Measurements from ENCODE around the gene VOPP1. TPM values are rescaled to one million over a fixed set of nuclear protein-coding genes. Genes with fewer than 3 reads are reported as not detected.
A peak's percentile ranks its signal among the peaks of the same experiment; 100 is the strongest.
"Not testable (repeated sequence)": the region's sequence is repeated elsewhere in the genome, so short reads cannot be mapped to it uniquely, and the experiment has no call there.

VOPP1 gene
- total RNA-seq, 5 donors from 2014 or later (not counting 1 experiment from before 2014, with no cell fraction given) = 84.0 to 106 (median 94.8) TPM

GRCh38 chr7:55513868-55514267 is 58.4 kb downstream of the VOPP1 start:
- 88% methylated on average over 1 of the region's 5 CpGs for WGBS (ENCODE audit: insufficient coverage)
- POLR2A ChIA-PET = no interaction called here
- Mint-ChIP-seq H3K9me3 (no peaks in the 10 kb centered on the region), H3K4me3 (no peak overlapping the region), H3K4me1 (peaks cover 44 to 76% (median 59%) of the 10 kb centered on the region in 3 donors), H3K36me3 (peaks cover 54% of the 10 kb centered on the region), H3K27me3 (no peaks in the 10 kb centered on the region), H3K27ac (peak overlapping the region; percentile 17 to 19)
- Histone ChIP-seq H3K4me3 (ENCODE audit: control insufficient read depth in 1 of 2, extremely low read depth in 1 of 2, low read length in 1 of 2) (no peak overlapping the region), H3K27me3 (replicated peaks in 1 of 2; ENCODE audit: control insufficient read depth in 2 of 2, extremely low read depth in 1 of 2, insufficient read depth in 2 of 2, low read length in 1 of 2) (no peaks in the 10 kb centered on the region), H3K36me3 (ENCODE audit: control insufficient read depth in 2 of 2, extremely low read depth in 1 of 2, insufficient read depth in 1 of 2, low read length in 1 of 2) (peaks cover 3 to 53% of the 10 kb centered on the region in 2 donors), H3K27ac (ENCODE audit: low read length) (no peak overlapping the region), H3K9me3 (no peaks in the 10 kb centered on the region), H3K4me1 (ENCODE audit: control insufficient read depth in 1 of 2, extremely low read depth in 1 of 2, insufficient read depth in 2 of 2, low read length in 2 of 2) (peaks cover 0 to 40% of the 10 kb centered on the region in 2 experiments)
- no peak for ATAC-seq (replicated peaks in 1 of 4)
- CTCF ChIA-PET = no interaction called here
- DNase-seq = no peak

GRCh38 chr7:55512635-55513191 is 59.6 kb downstream of the VOPP1 start:
- ATAC-seq (replicated peaks in 1 of 4) = no peak
- Histone ChIP-seq H3K4me3 (ENCODE audit: control insufficient read depth in 1 of 2, extremely low read depth in 1 of 2, low read length in 1 of 2) (no peak overlapping the region), H3K36me3 (ENCODE audit: control insufficient read depth in 2 of 2, extremely low read depth in 1 of 2, insufficient read depth in 1 of 2, low read length in 1 of 2) (peaks cover 0 to 42% of the 10 kb centered on the region in 2 donors), H3K9me3 (no peaks in the 10 kb centered on the region), H3K27ac (ENCODE audit: low read length) (no peak overlapping the region), H3K27me3 (replicated peaks in 1 of 2; ENCODE audit: control insufficient read depth in 2 of 2, extremely low read depth in 1 of 2, insufficient read depth in 2 of 2, low read length in 1 of 2) (no peaks in the 10 kb centered on the region), H3K4me1 (ENCODE audit: control insufficient read depth in 1 of 2, extremely low read depth in 1 of 2, insufficient read depth in 2 of 2, low read length in 2 of 2) (peaks cover 0 to 33% of the 10 kb centered on the region in 2 experiments)
- no peaks in the 10 kb centered on the region for H3K9me3 Mint-ChIP-seq
- H3K27ac Mint-ChIP-seq = peak overlapping the region in 1 of 2 donors; percentile 15
- no peak overlapping the region for H3K4me3 Mint-ChIP-seq
- WGBS (ENCODE audit: insufficient coverage) = 95% methylated on average over 9 of the region's 10 CpGs
- ChIA-PET POLR2A (no interaction called here), CTCF (no interaction called here)
- H3K4me1 Mint-ChIP-seq = peaks cover 34 to 68% (median 50%) of the 10 kb centered on the region in 3 donors
- no peak for DNase-seq
- H3K36me3 Mint-ChIP-seq = peaks cover 44% of the 10 kb centered on the region
- no peaks in the 10 kb centered on the region for H3K27me3 Mint-ChIP-seq

GRCh38 chr7:55510621-55511020 is 61.7 kb downstream of the VOPP1 start:
- no peaks in the 10 kb centered on the region for H3K9me3 Mint-ChIP-seq
- no peaks in the 10 kb centered on the region for H3K27me3 Mint-ChIP-seq
- Histone ChIP-seq H3K4me3 (ENCODE audit: control insufficient read depth in 1 of 2, extremely low read depth in 1 of 2, low read length in 1 of 2) (no peak overlapping the region), H3K27me3 (replicated peaks in 1 of 2; ENCODE audit: control insufficient read depth in 2 of 2, extremely low read depth in 1 of 2, insufficient read depth in 2 of 2, low read length in 1 of 2) (no peaks in the 10 kb centered on the region), H3K36me3 (ENCODE audit: control insufficient read depth in 2 of 2, extremely low read depth in 1 of 2, insufficient read depth in 1 of 2, low read length in 1 of 2) (peaks cover 0 to 37% of the 10 kb centered on the region in 2 donors), H3K4me1 (ENCODE audit: control insufficient read depth in 1 of 2, extremely low read depth in 1 of 2, insufficient read depth in 2 of 2, low read length in 2 of 2) (peaks cover 0 to 16% of the 10 kb centered on the region in 2 experiments), H3K9me3 (no peaks in the 10 kb centered on the region), H3K27ac (ENCODE audit: low read length) (no peak overlapping the region)
- CTCF ChIA-PET = no interaction called here
- H3K4me1 Mint-ChIP-seq = peaks cover 30 to 63% (median 40%) of the 10 kb centered on the region in 3 donors
- ATAC-seq (replicated peaks in 1 of 4) = no peak
- no peak for DNase-seq
- WGBS (ENCODE audit: insufficient coverage) = no CpG with 5 or more reads among the region's 3 CpGs
- peaks cover 32% of the 10 kb centered on the region for H3K36me3 Mint-ChIP-seq
- no peak overlapping the region for H3K4me3 Mint-ChIP-seq
- peak overlapping the region in 1 of 2 donors; percentile 12 for H3K27ac Mint-ChIP-seq
- POLR2A ChIA-PET = interaction anchor here in 1 of 2 donors (0.5 kb wide), 1 partner anchor 15 kb away, joined by 3 read pairs; no protein-coding TSS in a partner anchor

- H3K27ac Mint-ChIP-seq; H3K9me3 ChIP-seq; DNase-seq; H3K9me3 Mint-ChIP-seq; H3K27ac ChIP-seq (ENCODE audit: low read length); H3K27me3 Mint-ChIP-seq; H3K27me3 ChIP-seq (replicated peaks in 1 of 2; ENCODE audit: control insufficient read depth in 2 of 2, extremely low read depth in 1 of 2, insufficient read depth in 2 of 2, low read length in 1 of 2); CTCF ChIA-PET; H3K4me3 ChIP-seq (ENCODE audit: control insufficient read depth in 1 of 2, extremely low read depth in 1 of 2, low read length in 1 of 2); ATAC-seq (replicated peaks in 1 of 4); H3K4me3 Mint-ChIP-seq: not testable (repeated sequence)
- POLR2A ChIA-PET = interaction anchor here in 1 of 2 donors (0.5 kb wide), 1 partner anchor 15 kb away, joined by 3 read pairs; no protein-coding TSS in a partner anchor
- WGBS (ENCODE audit: insufficient coverage) = no CpG with 5 or more reads among the region's 1 CpG
- Mint-ChIP-seq H3K36me3 (peaks cover 29% of the 10 kb centered on the region), H3K4me1 (peaks cover 31 to 62% (median 38%) of the 10 kb centered on the region in 3 donors)
- Histone ChIP-seq H3K4me1 (ENCODE audit: control insufficient read depth in 1 of 2, extremely low read depth in 1 of 2, insufficient read depth in 2 of 2, low read length in 2 of 2) (peaks cover 0 to 12% of the 10 kb centered on the region in 2 experiments), H3K36me3 (ENCODE audit: control insufficient read depth in 2 of 2, extremely low read depth in 1 of 2, insufficient read depth in 1 of 2, low read length in 1 of 2) (peaks cover 0 to 33% of the 10 kb centered on the region in 2 donors)
Observed at GRCh38 chr7:55510206-55510605, 62.1 kb downstream of the VOPP1 start.

- ATAC-seq (replicated peaks in 1 of 4) = no peak
Observed at GRCh38 chr7:55509322-55509721, 63.0 kb downstream of the VOPP1 start.

GRCh38 chr7:55508221-55509011 is 63.9 kb downstream of the VOPP1 start:
- H3K27ac Mint-ChIP-seq = no peak overlapping the region
- ChIA-PET POLR2A (no interaction called here), CTCF (interaction anchor here in 1 of 2 donors (1.2 kb wide), 1 partner anchor 85 kb away, joined by 3 read pairs; no protein-coding TSS in a partner anchor)
- 87% methylated on average over 3 of the region's 5 CpGs for WGBS (ENCODE audit: insufficient coverage)
- no peaks in the 10 kb centered on the region for H3K9me3 Mint-ChIP-seq
- Histone ChIP-seq H3K36me3 (ENCODE audit: control insufficient read depth in 2 of 2, extremely low read depth in 1 of 2, insufficient read depth in 1 of 2, low read length in 1 of 2) (peaks cover 3 to 15% of the 10 kb centered on the region in 2 donors), H3K27me3 (replicated peaks in 1 of 2; ENCODE audit: control insufficient read depth in 2 of 2, extremely low read depth in 1 of 2, insufficient read depth in 2 of 2, low read length in 1 of 2) (no peaks in the 10 kb centered on the region), H3K27ac (ENCODE audit: low read length) (no peak overlapping the region), H3K4me1 (ENCODE audit: control insufficient read depth in 1 of 2, extremely low read depth in 1 of 2, insufficient read depth in 2 of 2, low read length in 2 of 2) (peaks cover 2 to 11% of the 10 kb centered on the region in 2 experiments), H3K4me3 (ENCODE audit: control insufficient read depth in 1 of 2, extremely low read depth in 1 of 2, low read length in 1 of 2) (no peak overlapping the region), H3K9me3 (no peaks in the 10 kb centered on the region)
- DNase-seq = no peak
- H3K27me3 Mint-ChIP-seq = no peaks in the 10 kb centered on the region
- no peak overlapping the region for H3K4me3 Mint-ChIP-seq
- ATAC-seq (replicated peaks in 1 of 4) = no peak
- peaks cover 27% of the 10 kb centered on the region for H3K36me3 Mint-ChIP-seq
- peaks cover 45 to 66% (median 54%) of the 10 kb centered on the region in 3 donors for H3K4me1 Mint-ChIP-seq

More at GRCh38 chr7:55509322-55509721, 63.0 kb downstream of the VOPP1 start:
- no peaks in the 10 kb centered on the region for H3K27me3 ChIP-seq (replicated peaks in 1 of 2; ENCODE audit: control insufficient read depth in 2 of 2, extremely low read depth in 1 of 2, insufficient read depth in 2 of 2, low read length in 1 of 2)
- no peak overlapping the region for H3K27ac ChIP-seq (ENCODE audit: low read length)
- no peak overlapping the region for H3K4me3 ChIP-seq (ENCODE audit: control insufficient read depth in 1 of 2, extremely low read depth in 1 of 2, low read length in 1 of 2)
- peaks cover 3 to 24% of the 10 kb centered on the region in 2 donors for H3K36me3 ChIP-seq (ENCODE audit: control insufficient read depth in 2 of 2, extremely low read depth in 1 of 2, insufficient read depth in 1 of 2, low read length in 1 of 2)
- Mint-ChIP-seq H3K27me3 (no peaks in the 10 kb centered on the region), H3K36me3 (peaks cover 32% of the 10 kb centered on the region), H3K9me3 (no peaks in the 10 kb centered on the region), H3K4me1 (peaks cover 39 to 67% (median 47%) of the 10 kb centered on the region in 3 donors), H3K4me3 (no peak overlapping the region), H3K27ac (peak overlapping the region; percentile 49 to 56)
- POLR2A ChIA-PET = no interaction called here
- CTCF ChIA-PET = interaction anchor here in 1 of 2 donors (1.2 kb wide), 1 partner anchor 84 kb away, joined by 3 read pairs; no protein-coding TSS in a partner anchor
- DNase-seq = no peak
- peaks cover 0 to 6% of the 10 kb centered on the region in 2 experiments for H3K4me1 ChIP-seq (ENCODE audit: control insufficient read depth in 1 of 2, extremely low read depth in 1 of 2, insufficient read depth in 2 of 2, low read length in 2 of 2)
- no CpG with 5 or more reads among the region's 1 CpG for WGBS (ENCODE audit: insufficient coverage)
- H3K9me3 ChIP-seq = no peaks in the 10 kb centered on the region
